Left ventricle myocardium inferior (tissue), 1 donor: ENCODE data around the gene SERTAD1. TPM values are rescaled to one million over a fixed set of nuclear protein-coding genes. Genes with fewer than 3 reads are reported as not detected.
A peak's percentile ranks its signal among the peaks of the same experiment; 100 is the strongest.
"Not testable (repeated sequence)": the region's sequence is repeated elsewhere in the genome, so short reads cannot be mapped to it uniquely, and the experiment has no call there.

Experiments
- DNase-seq: peaks from one replicate; pipeline ENCODE4 v3.0.0-alpha.2; 2020
- H3K27ac ChIP-seq: fragments of 200-600 bp; replicated peaks from 2 replicates; pipeline ENCODE4 v1.8.0; 2021
- H3K27me3 ChIP-seq: fragments of 200-600 bp; 2 replicates; pipeline ENCODE4 v1.8.0; 2021; ENCODE audit warnings: low read depth
- H3K36me3 ChIP-seq: fragments of 200-600 bp; 2 replicates; pipeline ENCODE4 v1.8.0; 2021
- H3K4me1 ChIP-seq: fragments of 200-600 bp; 2 replicates; pipeline ENCODE4 v1.8.0; 2021
- H3K4me3 ChIP-seq: fragments of 200-600 bp; 2 replicates; pipeline ENCODE4 v1.8.0; 2021; ENCODE audit warnings: mild to moderate bottlenecking, moderate library complexity
- H3K9me3 ChIP-seq: fragments of 200-600 bp; replicated peaks from 2 replicates; pipeline ENCODE4 v1.8.0; 2021
- CTCF ChIP-seq: fragments of 200-600 bp; IDR thresholded peaks from 2 replicates; pipeline ENCODE4 v1.8.0; 2021; ENCODE audit warnings: antibody characterized with exemption, mild to moderate bottlenecking, borderline replicate concordance
- intact Hi-C: fragments of 100-400 bp; cut with micrococcal nuclease; formaldehyde crosslinking; loops from one replicate; pipeline ENCODE4 v1.11.0; 2022
- total RNA-seq: library from RNA; stranded (reverse); fragmentation: NEBNext Ultra II Directional; extraction: Animal tissue kit (Norgen Biotek cat#: 25700); gene quantifications from one replicate; pipeline ENCODE4 v1.2.1, GENCODE V29; 2021
- donor health status: DM: no; HTN: yes; CAD: no; lungs with severe emphysema.

The SERTAD1 gene
- total RNA-seq, 1 donor from 2014 or later, result 9.2 TPM

GRCh38 chr19:40464059-40465024 lies 38.5 kb upstream of the SERTAD1 start:
- Histone ChIP-seq H3K4me1 (peaks cover 46% of the 10 kb centered on the region), H3K36me3 (no peaks in the 10 kb centered on the region), H3K9me3 (no peaks in the 10 kb centered on the region), H3K27ac (peak overlapping the region; percentile 89), H3K27me3 (peaks cover 5% of the 10 kb centered on the region), H3K4me3 (peak overlapping the region; percentile 75)
- DNase-seq, result peak; percentile 78
- intact Hi-C loops, result no loop called here
- peak; percentile 84 for TF ChIP-seq CTCF

- H3K9me3 ChIP-seq, H3K36me3 ChIP-seq, intact Hi-C loops, H3K27me3 ChIP-seq, DNase-seq: not testable (repeated sequence)
- Histone ChIP-seq H3K4me3 (peak overlapping the region; percentile 75), H3K27ac (peak overlapping the region; percentile 89), H3K4me1 (peaks cover 46% of the 10 kb centered on the region)
These were observed 37.8 kb upstream of the SERTAD1 start for GRCh38 chr19:40463587-40464037.

GRCh38 chr19:40461669-40462221 lies 36.0 kb upstream of the SERTAD1 start:
- peak; percentile 50 for DNase-seq
- intact Hi-C loops, result no loop called here
- Histone ChIP-seq H3K4me1 (peaks cover 40% of the 10 kb centered on the region), H3K27me3 (no peaks in the 10 kb centered on the region), H3K36me3 (peaks cover 9% of the 10 kb centered on the region), H3K27ac (peak overlapping the region; percentile 40), H3K4me3 (no peak overlapping the region), H3K9me3 (no peaks in the 10 kb centered on the region)
- no peak for TF ChIP-seq CTCF

- no peak overlapping the region for H3K4me3 ChIP-seq
- H3K36me3 ChIP-seq, result peaks cover 19% of the 10 kb centered on the region
- peaks cover 29% of the 10 kb centered on the region for H3K4me1 ChIP-seq
- no peak for TF ChIP-seq CTCF
- intact Hi-C loops, result no loop called here
- H3K27ac ChIP-seq, result no peak overlapping the region
- H3K9me3 ChIP-seq, result no peaks in the 10 kb centered on the region
- H3K27me3 ChIP-seq, result no peaks in the 10 kb centered on the region
- DNase-seq, result no peak
These were observed 34.4 kb upstream of the SERTAD1 start for GRCh38 chr19:40460185-40460584.

- Histone ChIP-seq H3K36me3 (peaks cover 23% of the 10 kb centered on the region), H3K27me3 (no peaks in the 10 kb centered on the region)
- no peak for TF ChIP-seq CTCF
These were observed 32.8 kb upstream of the SERTAD1 start for GRCh38 chr19:40458597-40458974.

More at GRCh38 chr19:40458597-40458974, 32.8 kb upstream of the SERTAD1 start:
- intact Hi-C loops, result no loop called here
- H3K9me3 ChIP-seq, result no peaks in the 10 kb centered on the region
- no peak overlapping the region for H3K4me3 ChIP-seq
- DNase-seq, result no peak
- no peak overlapping the region for H3K27ac ChIP-seq
- peaks cover 13% of the 10 kb centered on the region for H3K4me1 ChIP-seq
